Stomach (tissue), 4 donors: ENCODE measurements around the gene RAB4B.

ENCODE experiments used
- CTCF ChIP-seq, 7 experiments: fragments of 450-650 bp in 4 of 7; fragments of 200-600 bp in 3 of 7; sonication (generic) in 3 of 7; IDR thresholded peaks; one replicate each; pipeline ENCODE4 v1.5.1; 2016 to 2019; ENCODE audit warnings: antibody characterized with exemption in 7 of 7, control low read depth in 2 of 7, mild to moderate bottlenecking in 1 of 7
- POLR2AphosphoS5 ChIP-seq, 3 donors: sonication (generic); formaldehyde crosslinking; IDR thresholded peaks; one replicate each; pipeline ENCODE4 v1.6.1; 2016; ENCODE audit warnings: antibody characterized with exemption in 3 of 3

GRCh38 chr19:40786060-40787037 lies 8.3 kb downstream of the RAB4B start:
- no peak for TF ChIP-seq CTCF (IDR thresholded peaks at IDR 0.05)
- TF ChIP-seq POLR2AphosphoS5 (IDR thresholded peaks at IDR 0.05): no peak
